GM10266 (cell line): ENCODE results near the gene CEP72.
A peak's percentile ranks its signal among the peaks of the same experiment; 100 is the strongest.

Source experiments
- DNase-seq: peaks from one replicate; pipeline ENCODE4 v3.0.0; 2012; ENCODE audit errors: extremely low spot score
- TF ChIP-seq, protein P1 (sequence below): IDR thresholded peaks from 2 replicates; pipeline ENCODE4 v1.5.1; 2012; ENCODE audit warnings: mild to moderate bottlenecking, low read depth; ENCODE audit not compliant: control insufficient read depth, insufficient read depth; ENCODE audit errors: missing control alignments

Gene CEP72

DNA sequence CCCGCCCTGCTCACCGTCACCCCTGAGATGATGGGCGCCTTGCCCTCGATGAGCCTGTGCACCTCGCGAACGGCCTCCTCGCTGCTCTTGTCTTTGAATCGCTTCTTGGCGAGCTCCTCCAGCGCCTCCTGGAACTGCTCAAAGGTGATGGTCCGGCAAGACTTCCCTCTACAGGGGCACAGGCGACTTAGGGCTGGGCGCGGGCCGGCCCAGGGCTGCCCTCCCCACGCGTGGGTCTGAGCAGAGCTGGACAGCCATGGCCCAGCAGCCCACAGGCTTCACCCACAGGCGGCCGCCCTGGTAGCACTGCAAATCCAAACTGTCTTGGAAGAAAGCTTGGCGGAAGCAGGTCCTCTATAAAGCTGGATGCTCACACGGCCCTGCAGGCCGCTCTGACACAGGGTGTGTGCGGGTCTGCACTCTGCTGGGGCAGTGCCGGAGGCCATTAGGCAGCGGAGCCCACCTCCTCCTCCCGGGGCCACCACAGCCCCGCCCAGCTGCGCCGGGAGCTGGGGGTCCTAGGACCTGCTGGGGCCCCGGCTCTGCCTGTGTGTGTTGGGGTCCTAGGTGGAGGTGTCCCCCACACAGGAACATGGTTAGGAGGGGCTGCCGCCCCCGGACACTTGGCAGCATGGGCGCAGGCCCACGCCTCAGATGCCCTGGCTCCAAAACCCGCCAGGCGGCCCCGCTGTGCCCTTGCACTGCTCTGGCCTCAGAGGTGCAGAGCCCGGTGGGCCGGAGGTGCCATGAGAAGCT, 54.0 kb downstream of the CEP72 start:
- TF ChIP-seq, protein P1, sequence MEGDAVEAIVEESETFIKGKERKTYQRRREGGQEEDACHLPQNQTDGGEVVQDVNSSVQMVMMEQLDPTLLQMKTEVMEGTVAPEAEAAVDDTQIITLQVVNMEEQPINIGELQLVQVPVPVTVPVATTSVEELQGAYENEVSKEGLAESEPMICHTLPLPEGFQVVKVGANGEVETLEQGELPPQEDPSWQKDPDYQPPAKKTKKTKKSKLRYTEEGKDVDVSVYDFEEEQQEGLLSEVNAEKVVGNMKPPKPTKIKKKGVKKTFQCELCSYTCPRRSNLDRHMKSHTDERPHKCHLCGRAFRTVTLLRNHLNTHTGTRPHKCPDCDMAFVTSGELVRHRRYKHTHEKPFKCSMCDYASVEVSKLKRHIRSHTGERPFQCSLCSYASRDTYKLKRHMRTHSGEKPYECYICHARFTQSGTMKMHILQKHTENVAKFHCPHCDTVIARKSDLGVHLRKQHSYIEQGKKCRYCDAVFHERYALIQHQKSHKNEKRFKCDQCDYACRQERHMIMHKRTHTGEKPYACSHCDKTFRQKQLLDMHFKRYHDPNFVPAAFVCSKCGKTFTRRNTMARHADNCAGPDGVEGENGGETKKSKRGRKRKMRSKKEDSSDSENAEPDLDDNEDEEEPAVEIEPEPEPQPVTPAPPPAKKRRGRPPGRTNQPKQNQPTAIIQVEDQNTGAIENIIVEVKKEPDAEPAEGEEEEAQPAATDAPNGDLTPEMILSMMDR = no peak
- DNase-seq = no peak

DNA sequence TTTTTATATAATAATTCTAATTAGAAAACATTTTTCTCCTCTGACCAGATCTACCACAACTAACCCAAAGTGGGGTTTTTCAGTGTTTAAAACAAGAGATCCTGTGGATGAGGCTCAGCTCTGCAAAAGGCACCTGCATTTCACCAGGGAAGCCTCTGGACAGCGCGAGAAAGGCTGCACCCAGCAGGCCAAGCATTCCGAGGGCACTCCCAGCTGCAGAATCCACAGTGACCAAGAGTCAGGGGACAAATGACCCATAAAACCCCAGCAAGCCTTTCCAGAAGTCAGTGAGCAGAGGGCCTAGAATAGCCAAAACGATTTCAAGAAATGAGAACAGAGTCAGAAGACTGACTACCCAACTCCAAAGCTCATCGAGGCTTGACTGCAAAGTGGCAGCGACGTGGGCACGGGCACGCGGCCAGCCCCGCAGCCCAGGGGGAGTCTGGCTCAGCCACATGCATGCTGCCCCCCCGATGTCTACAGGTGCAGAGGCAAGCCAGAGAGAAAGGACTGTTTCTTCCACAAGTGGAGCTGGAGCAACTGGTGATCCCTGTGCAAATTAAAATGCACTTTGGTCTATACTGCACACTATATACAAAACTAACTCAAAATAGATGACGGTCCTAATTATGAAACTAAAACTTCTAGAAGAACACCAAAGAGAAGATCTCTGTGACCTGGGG, 54.8 kb downstream of the CEP72 start:
- no peak for DNase-seq
- TF ChIP-seq, protein P1 = no peak

GRCh38 chr5:668283-668995, 56.3 kb downstream of the CEP72 start:
- TF ChIP-seq, protein P1 = no peak
- no peak for DNase-seq

- TF ChIP-seq, protein P1 = peak; percentile 62
- DNase-seq = peak; percentile 69
Observed at GRCh38 chr5:669111-669841, 57.1 kb downstream of the CEP72 start.

DNA sequence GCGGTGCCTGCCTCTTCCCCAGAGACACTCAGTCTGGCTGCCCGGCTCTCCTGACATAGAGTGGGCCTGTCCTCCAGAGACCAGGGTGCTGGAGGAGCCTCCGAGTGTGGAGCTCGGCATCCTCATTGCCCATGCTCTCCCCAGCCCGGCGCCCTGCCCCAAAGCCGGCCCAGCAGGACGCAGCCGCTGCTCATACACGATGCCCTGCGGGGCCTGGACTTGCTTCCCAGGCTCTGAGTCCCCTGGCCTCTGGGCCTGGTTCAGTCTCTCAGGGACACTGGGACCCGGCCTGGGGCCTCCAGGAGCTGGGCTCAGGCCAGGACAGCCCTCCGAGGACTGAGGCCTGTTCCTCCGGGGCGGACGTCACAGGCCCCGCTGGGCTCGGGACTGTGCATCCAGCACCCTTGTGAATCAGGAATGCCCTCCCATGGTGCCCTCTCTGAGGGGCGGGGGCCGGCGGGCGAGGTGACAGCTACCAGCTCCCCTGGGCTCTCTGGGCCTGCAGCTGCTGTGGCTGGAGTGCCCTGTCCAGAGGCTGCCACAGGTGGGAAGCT, 57.8 kb downstream of the CEP72 start:
- DNase-seq = no peak
- TF ChIP-seq, protein P1 = no peak

DNA sequence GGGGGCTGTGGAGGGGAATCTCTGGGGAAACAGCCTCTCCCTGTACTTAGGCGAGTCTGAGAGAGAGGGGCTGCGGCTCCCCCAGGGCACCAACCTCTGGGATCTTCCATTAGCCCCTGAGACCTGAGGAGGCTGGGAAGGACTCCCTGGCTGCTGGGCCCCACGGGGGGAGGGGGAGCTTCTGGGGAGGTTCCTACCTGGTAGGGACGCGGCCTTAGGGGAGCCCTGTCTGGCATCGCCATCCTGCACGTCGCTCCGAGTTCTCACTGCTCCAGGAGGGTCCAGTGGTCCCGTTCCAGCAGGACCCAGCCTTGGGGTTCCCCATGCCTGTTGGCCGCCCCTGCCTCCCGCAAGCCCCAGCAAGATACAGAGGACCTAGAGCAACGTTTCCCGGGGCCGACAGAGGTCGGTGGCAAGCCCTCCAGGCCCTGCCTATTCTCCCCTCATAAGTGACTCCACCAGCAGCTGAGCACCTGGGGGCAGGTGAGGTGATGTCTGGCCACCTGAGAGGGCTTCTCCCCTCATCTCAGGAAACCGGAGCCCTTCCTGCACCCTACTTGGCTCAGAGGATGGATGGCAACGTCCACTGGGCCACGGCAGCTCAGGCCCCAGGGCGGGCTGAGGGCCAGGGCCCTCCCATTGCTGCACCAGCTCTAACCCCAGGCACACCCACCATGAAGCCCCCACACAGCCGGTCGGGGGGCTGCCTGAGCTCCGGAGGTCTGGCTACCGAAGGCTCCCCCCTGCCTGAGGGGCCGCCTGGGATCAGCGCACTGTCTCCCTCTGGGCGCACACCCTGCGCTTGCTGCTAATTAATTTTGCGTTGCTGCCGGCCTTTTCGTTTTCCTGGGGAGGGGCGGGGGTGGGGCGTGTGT, 58.5 kb downstream of the CEP72 start:
- no peak for DNase-seq
- TF ChIP-seq, protein P1 = no peak
